HepG2 (cell line): ENCODE measurements around the gene SPAG7. TPM values are rescaled to one million over a fixed set of nuclear protein-coding genes. Genes with fewer than 3 reads are reported as not detected.
A peak's percentile ranks its signal among the peaks of the same experiment; 100 is the strongest.

Experiments used
- ATAC-seq: fragments of 200-7000 bp; cut with Tn5 transposase; 3 replicates; pipeline ENCODE4 v1.9.1; 2020; ENCODE audit warnings: mild to moderate bottlenecking, moderate library complexity
- BruUV-seq: library from RNA; stranded (reverse); fragments of 400-500 nt; replicated peaks from 2 replicates; lab custom pipeline; 2021; lab: Mats Ljungman, UMichigan
- CTCF ChIA-PET: fragments of 300-600 bp; formaldehyde crosslinking; extraction: SDS; loops from one replicate; lab custom pipeline; 2021; ENCODE audit warnings: low total read pairs, inconsistent platforms, low intra/inter-chr PET ratio; lab: Yijun Ruan, JAX
- POLR2A ChIA-PET: fragments of 350-600 bp; sonication (Branson Sonifier 250); formaldehyde crosslinking; loops from one replicate; lab custom pipeline; 2020; ENCODE audit warnings: antibody characterized with exemption, inconsistent platforms; lab: Yijun Ruan, JAX
- DNase-seq: peaks from one replicate; pipeline ENCODE4 v3.0.0-alpha.2; 2015; ENCODE audit warnings: low spot score
- FAIRE-seq: peaks from 3 replicates; lab custom pipeline; 2011; peaks lifted over from hg19 to GRCh38; lab: Jason Lieb, UNC
- H2AFZ ChIP-seq: one replicate; pipeline ENCODE4 v1.6.1; 2011; ENCODE audit warnings: low read length, inconsistent platforms
- H3K27ac ChIP-seq: fragments of 300-600 bp; 3 replicates; pipeline ENCODE4 v1.8.0; 2011; ENCODE audit warnings: mixed run types, mild to moderate bottlenecking, mixed read lengths, low read length, inconsistent platforms; ENCODE audit not compliant: insufficient read depth; ENCODE audit errors: extremely low read length
- H3K27me3 ChIP-seq, 2 experiments: fragments of 200-600 bp in 1 of 2; 2 replicates in 1 of 2; 3 replicates in 1 of 2; pipeline versions ENCODE4 v1.6.0 to v1.8.0; 2011; ENCODE audit warnings: low read length in 2 of 2, mild to moderate bottlenecking in 2 of 2, moderate library complexity in 2 of 2, inconsistent platforms in 1 of 2; ENCODE audit not compliant: insufficient read depth in 2 of 2, control insufficient read depth in 1 of 2
- H3K36me3 ChIP-seq, 2 experiments: fragments of 200-600 bp in 1 of 2; replicated peaks in 1 of 2; 2 replicates in 1 of 2; 3 replicates in 1 of 2; pipeline versions ENCODE4 v1.5.1 to v1.8.0; 2011; ENCODE audit warnings: low read length in 2 of 2, inconsistent platforms in 1 of 2; ENCODE audit not compliant: insufficient read depth in 2 of 2, control insufficient read depth in 1 of 2
- H3K4me1 ChIP-seq: 2 replicates; pipeline ENCODE4 v1.5.1; 2012; ENCODE audit warnings: low read length, inconsistent platforms; ENCODE audit not compliant: insufficient read depth
- H3K4me2 ChIP-seq: 2 replicates; pipeline ENCODE4 v1.6.0; 2011; ENCODE audit warnings: low read depth, low read length, inconsistent platforms
- H3K4me3 ChIP-seq, 3 experiments: fragments of 200-600 bp in 1 of 3; sonication (generic), shearing (Covaris generic) in 1 of 3; replicated peaks in 1 of 3; 2 replicates each; pipeline ENCODE4 v1.5.1; 2011 to 2016; ENCODE audit warnings: low read length in 3 of 3, inconsistent platforms in 2 of 3, low read depth in 2 of 3, mild to moderate bottlenecking in 2 of 3, control low read depth in 1 of 3, mixed read lengths in 1 of 3; ENCODE audit not compliant: insufficient read depth in 1 of 3
- H3K79me2 ChIP-seq: one replicate; pipeline ENCODE4 v1.6.1; 2011; ENCODE audit warnings: low read length, inconsistent platforms; ENCODE audit not compliant: insufficient read depth
- H3K9ac ChIP-seq: 2 replicates; pipeline ENCODE4 v1.6.0; 2011; ENCODE audit warnings: mild to moderate bottlenecking, low read depth, low read length, inconsistent platforms; ENCODE audit not compliant: insufficient read depth
- H3K9me3 ChIP-seq: 2 replicates; pipeline ENCODE4 v1.5.1; 2012; ENCODE audit warnings: mild to moderate bottlenecking, low read length
- H4K20me1 ChIP-seq: 2 replicates; pipeline ENCODE4 v1.6.0; 2011; ENCODE audit warnings: inconsistent platforms, mild to moderate bottlenecking, low read length, moderate library complexity; ENCODE audit not compliant: insufficient read depth
- AGO2 ChIP-seq: fragments of 200-400 bp; formaldehyde crosslinking; optimal IDR thresholded peaks from 2 replicates; pipeline ENCODE3; 2017; ENCODE audit warnings: mild to moderate bottlenecking, low read depth, low read length, moderate library complexity
- ATF2 ChIP-seq: sonication (generic); formaldehyde crosslinking; IDR thresholded peaks from 2 replicates; pipeline ENCODE4 v1.4.0; 2020; ENCODE audit warnings: missing genetic modification reagents
- NRL ChIP-seq: sonication (generic); formaldehyde crosslinking; IDR thresholded peaks from 2 replicates; pipeline ENCODE4 v1.5.0; 2020; ENCODE audit warnings: missing genetic modification reagents, mild to moderate bottlenecking, moderate library complexity, borderline replicate concordance
- RAD21 ChIP-seq: fragments of 450-650 bp; formaldehyde crosslinking; IDR thresholded peaks from 2 replicates; pipeline ENCODE4 v1.5.0; 2020; ENCODE audit warnings: mild to moderate bottlenecking
- SNAPC5 ChIP-seq: sonication (generic); formaldehyde crosslinking; IDR thresholded peaks from 2 replicates; pipeline ENCODE4 v1.8.1; 2023; ENCODE audit warnings: mild to moderate bottlenecking, missing genetic modification reagents, borderline replicate concordance
- ZNF318 ChIP-seq: sonication (generic); formaldehyde crosslinking; IDR thresholded peaks from 2 replicates; pipeline ENCODE4 v1.4.0; 2020; ENCODE audit warnings: mild to moderate bottlenecking, missing genetic modification reagents
- ZNF577 ChIP-seq: sonication (generic); formaldehyde crosslinking; IDR thresholded peaks from 2 replicates; pipeline ENCODE4 v1.4.0; 2020; ENCODE audit warnings: mild to moderate bottlenecking, low read depth, missing genetic modification reagents, borderline replicate concordance
- ZNF615 ChIP-seq: sonication (generic); formaldehyde crosslinking; IDR thresholded peaks from 2 replicates; pipeline ENCODE4 v1.5.0; 2020; ENCODE audit warnings: mild to moderate bottlenecking, missing genetic modification reagents, borderline replicate concordance
- WGBS: methylation state at CpG from one replicate; pipeline ENCODE4 v1.1.6; 2017; ENCODE audit warnings: low lambda C conversion rate; 5-methylcytosine and 5-hydroxymethylcytosine counted together
- in situ Hi-C: cut with HindIII; loops from 2 replicates; pipeline ENCODE4 v1.10.0; 2017; ENCODE audit warnings: low pct_unique_long_range_greater_than_20kb; ENCODE audit not compliant: extremely low pct_ligation_motif_present
- intact Hi-C: fragments of 100-400 bp; cut with micrococcal nuclease; formaldehyde crosslinking; loops from one replicate; pipeline ENCODE4 v1.10.0; 2022; ENCODE audit not compliant: unreplicated experiment
- polyA plus RNA-seq, 8 experiments: library from polyadenylated mRNA; depleted of rRNA in 3 of 8; stranded (reverse) in 7 of 8; unstranded in 1 of 8; fragments of >200 nt; fragmentation: Illumina TruSeq in 4 of 8; extraction: Trizol in 4 of 8; gene quantifications; 2 replicates each; pipeline versions ENCODE4 v1.2.1 to v1.2.3, GENCODE V29; 2011 to 2016; ENCODE audit warnings: low read depth in 4 of 8, missing spikeins in 1 of 8, mixed read lengths in 1 of 8; ENCODE audit not compliant: insufficient read depth in 1 of 8
- total RNA-seq, 5 experiments: library from RNA; depleted of rRNA; stranded (reverse); fragments of >200 nt; fragmentation: Illumina TruSeq; extraction: Trizol; gene quantifications; 2 replicates each; pipeline ENCODE4 v1.2.3, GENCODE V29; 2016; ENCODE audit warnings: low read depth in 1 of 5

SPAG7 gene
- total and polyA plus RNA-seq, 2 of the 13 experiments (the other 11 are each of a cell fraction or from before 2014, with no cell fraction given): 51.0 to 59.0 TPM

- ATAC-seq (no peak), DNase-seq (no peak)
- TF ChIP-seq RAD21 (no peak), NRL (CRISPR knock-in tag) (no peak), ZNF318 (CRISPR knock-in tag) (no peak), ATF2 (CRISPR knock-in tag) (no peak), ZNF577 (no peak), ZNF615 (CRISPR knock-in tag) (no peak), SNAPC5 (CRISPR knock-in tag) (no peak), AGO2 (peak; percentile 36)
Measured at GRCh38 chr17:4973256-4974114, 5.9 kb upstream of the SPAG7 start.

More at GRCh38 chr17:4973256-4974114, 5.9 kb upstream of the SPAG7 start:
- Histone ChIP-seq H3K4me1 (peaks cover 27% of the 10 kb centered on the region), H2AFZ (no peak overlapping the region), H3K27ac (no peak overlapping the region), H3K9me3 (no peaks in the 10 kb centered on the region), H3K27me3 (no peaks in the 10 kb centered on the region; a peak in 1 of 5 replicates), H3K4me2 (no peak overlapping the region), H4K20me1 (no peaks in the 10 kb centered on the region), H3K9ac (no peak overlapping the region), H3K36me3 (peaks cover 1 to 19% of the 10 kb centered on the region in 2 experiments), H3K4me3 (no peak overlapping the region), H3K79me2 (peaks cover 17% of the 10 kb centered on the region)
- ChIA-PET POLR2A (interaction anchor here (1.0 to 2.6 kb wide), 3 partner anchors 22 to 65 kb away, joined by 3 to 10 read pairs (median 5); partner anchors contain the start of genes ENO3, RNF167 and SLC25A11), CTCF (no interaction called here)
- in situ Hi-C loops (no loop called here), intact Hi-C loops (no loop called here)
- 97% methylated on average over 7 of the region's 10 CpGs for WGBS
- no TSS peak for BruUV-seq
- FAIRE-seq: no peak
